WERI-Rb-1 (cell line): Measurements from ENCODE around the gene FLT4.

ENCODE experiments used
- DNase-seq: peaks from one replicate; pipeline ENCODE4 v3.0.0-alpha.2; 2020
- H3K27ac ChIP-seq: fragments of 250-450 bp; sonication (Bioruptor Pico); 2 replicates; pipeline ENCODE4 v1.5.1; 2020; ENCODE audit warnings: mild to moderate bottlenecking, moderate library complexity
- H3K27me3 ChIP-seq: fragments of 250-450 bp; sonication (Bioruptor Pico); 2 replicates; pipeline ENCODE4 v1.5.1; 2021; ENCODE audit warnings: mild to moderate bottlenecking, low read depth, moderate library complexity; ENCODE audit not compliant: insufficient read depth, severe bottlenecking
- H3K36me3 ChIP-seq: fragments of 250-450 bp; sonication (Bioruptor Pico); 2 replicates; pipeline ENCODE4 v1.5.1; 2020; ENCODE audit warnings: mild to moderate bottlenecking, moderate library complexity
- H3K4me3 ChIP-seq: 2 replicates; pipeline ENCODE4 v1.5.1; 2011; ENCODE audit warnings: low read depth, mild to moderate bottlenecking, control low read depth, low read length
- H3K9me3 ChIP-seq: fragments of 250-450 bp; sonication (Bioruptor Pico); 2 replicates; pipeline ENCODE4 v1.5.1; 2021; ENCODE audit warnings: mild to moderate bottlenecking, moderate library complexity; ENCODE audit not compliant: severe bottlenecking
- TF ChIP-seq, protein P1 (sequence below): IDR thresholded peaks from 2 replicates; pipeline ENCODE4 v1.5.1; 2011; ENCODE audit warnings: low read depth, mild to moderate bottlenecking, control low read depth, inconsistent platforms, low read length

The FLT4 gene

DNA sequence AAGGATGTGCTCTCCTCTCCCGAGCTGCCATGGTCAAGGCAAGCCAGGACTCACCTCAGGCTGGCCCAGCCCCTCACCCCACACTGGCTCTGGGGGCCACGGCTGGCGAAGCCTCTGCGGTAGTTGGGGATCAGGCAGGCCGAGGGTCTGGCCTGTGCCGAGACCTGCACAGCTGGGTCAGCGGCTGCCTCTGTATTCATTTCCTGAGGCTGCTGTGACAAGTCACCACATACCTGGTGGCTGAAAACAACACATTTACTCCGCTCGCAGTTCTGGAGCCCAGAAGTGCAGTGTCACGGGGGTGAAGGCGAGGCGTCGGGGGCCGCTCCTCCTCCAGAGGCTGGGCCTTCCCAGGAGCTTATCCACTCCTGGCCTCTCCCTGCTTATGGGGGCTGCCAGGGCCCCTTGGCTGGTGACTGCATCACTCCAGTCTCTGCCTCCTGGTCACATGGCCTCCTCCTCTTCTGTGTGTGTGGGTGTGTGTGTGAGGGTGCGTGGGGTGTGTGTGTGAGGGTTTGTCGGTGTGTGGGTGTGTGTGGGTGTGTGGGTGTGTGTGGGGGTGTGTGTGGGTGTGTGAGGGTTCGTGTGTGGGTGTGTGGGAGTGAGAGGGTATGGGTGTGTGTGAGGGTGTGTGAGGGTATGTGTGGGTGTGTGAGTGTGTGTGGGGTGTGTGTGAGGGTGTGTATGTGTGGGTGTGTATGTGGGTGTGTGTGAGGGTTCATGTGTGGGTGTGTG lies 54.9 kb downstream of the FLT4 start:
- no peak overlapping the region for H3K27ac ChIP-seq
- H3K27me3 ChIP-seq: peaks cover 10% of the 10 kb centered on the region
- DNase-seq: no peak
- no peak overlapping the region for H3K4me3 ChIP-seq
- H3K9me3 ChIP-seq: no peaks in the 10 kb centered on the region
- no peaks in the 10 kb centered on the region for H3K36me3 ChIP-seq
- TF ChIP-seq, protein P1, sequence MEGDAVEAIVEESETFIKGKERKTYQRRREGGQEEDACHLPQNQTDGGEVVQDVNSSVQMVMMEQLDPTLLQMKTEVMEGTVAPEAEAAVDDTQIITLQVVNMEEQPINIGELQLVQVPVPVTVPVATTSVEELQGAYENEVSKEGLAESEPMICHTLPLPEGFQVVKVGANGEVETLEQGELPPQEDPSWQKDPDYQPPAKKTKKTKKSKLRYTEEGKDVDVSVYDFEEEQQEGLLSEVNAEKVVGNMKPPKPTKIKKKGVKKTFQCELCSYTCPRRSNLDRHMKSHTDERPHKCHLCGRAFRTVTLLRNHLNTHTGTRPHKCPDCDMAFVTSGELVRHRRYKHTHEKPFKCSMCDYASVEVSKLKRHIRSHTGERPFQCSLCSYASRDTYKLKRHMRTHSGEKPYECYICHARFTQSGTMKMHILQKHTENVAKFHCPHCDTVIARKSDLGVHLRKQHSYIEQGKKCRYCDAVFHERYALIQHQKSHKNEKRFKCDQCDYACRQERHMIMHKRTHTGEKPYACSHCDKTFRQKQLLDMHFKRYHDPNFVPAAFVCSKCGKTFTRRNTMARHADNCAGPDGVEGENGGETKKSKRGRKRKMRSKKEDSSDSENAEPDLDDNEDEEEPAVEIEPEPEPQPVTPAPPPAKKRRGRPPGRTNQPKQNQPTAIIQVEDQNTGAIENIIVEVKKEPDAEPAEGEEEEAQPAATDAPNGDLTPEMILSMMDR: no peak

DNA sequence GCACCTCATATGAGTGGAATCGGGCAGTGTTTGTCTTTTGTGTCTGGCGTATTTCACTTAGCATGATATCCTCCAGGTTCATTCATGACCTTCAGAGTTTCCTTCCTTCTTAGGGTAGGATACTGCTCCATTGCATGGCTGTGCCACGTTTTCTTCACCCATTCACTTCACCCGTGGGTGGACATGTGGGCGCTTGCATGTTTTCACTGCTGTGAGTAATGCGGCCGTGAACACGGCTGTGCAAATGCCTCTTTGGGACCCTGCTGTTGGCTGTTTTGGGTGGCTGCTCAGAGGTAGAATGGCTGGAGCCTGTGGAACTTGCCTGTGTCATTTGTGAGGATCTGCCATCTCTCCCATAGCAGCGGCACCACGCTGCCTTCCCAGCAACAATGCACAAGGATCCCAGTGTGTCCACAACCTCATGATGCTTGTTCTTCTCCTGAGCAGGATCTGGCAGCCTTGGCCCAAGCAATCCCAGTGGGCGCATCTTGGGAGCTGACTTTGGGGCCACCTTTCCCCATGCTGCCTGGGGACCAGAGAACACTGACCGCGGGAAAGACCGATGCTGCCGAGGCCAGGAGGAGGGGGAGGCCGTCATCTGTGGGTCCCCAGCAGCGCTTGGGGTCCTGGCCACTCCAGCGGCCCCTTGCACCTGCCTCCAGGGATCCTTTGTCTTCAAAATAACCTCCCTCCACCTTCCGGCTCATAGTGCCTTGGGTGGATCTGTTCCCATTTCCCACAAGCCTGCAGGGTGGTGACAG lies 55.8 kb downstream of the FLT4 start:
- Histone ChIP-seq H3K27ac (no peak overlapping the region), H3K4me3 (no peak overlapping the region), H3K27me3 (peaks cover 13% of the 10 kb centered on the region), H3K9me3 (no peaks in the 10 kb centered on the region), H3K36me3 (no peaks in the 10 kb centered on the region)
- no peak for DNase-seq
- TF ChIP-seq, protein P1: no peak

DNA sequence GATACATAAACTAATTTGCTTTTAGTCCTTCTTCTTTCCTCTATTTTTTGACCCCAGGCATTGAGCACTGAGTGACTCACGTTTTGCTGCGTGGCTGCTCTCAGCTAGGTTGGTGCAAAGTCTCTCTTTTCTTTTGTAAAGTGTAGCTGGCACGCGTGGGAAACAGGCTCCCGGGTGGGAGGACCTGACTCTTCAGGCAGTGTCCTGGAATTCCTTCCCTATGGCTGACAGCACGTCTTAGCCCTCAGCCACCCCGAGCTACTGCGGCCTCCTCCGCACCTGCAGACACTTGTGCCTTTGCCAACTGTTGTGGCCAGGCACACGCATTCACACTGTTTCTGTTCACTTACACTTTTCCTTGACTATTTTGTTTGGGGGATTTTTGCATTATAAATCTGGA lies 57.2 kb downstream of the FLT4 start:
- TF ChIP-seq, protein P1: no peak
- DNase-seq: no peak
- no peaks in the 10 kb centered on the region for H3K36me3 ChIP-seq
- no peak overlapping the region for H3K4me3 ChIP-seq
- H3K27ac ChIP-seq: no peak overlapping the region
- H3K9me3 ChIP-seq: no peaks in the 10 kb centered on the region
- H3K27me3 ChIP-seq: peaks cover 13% of the 10 kb centered on the region

DNA sequence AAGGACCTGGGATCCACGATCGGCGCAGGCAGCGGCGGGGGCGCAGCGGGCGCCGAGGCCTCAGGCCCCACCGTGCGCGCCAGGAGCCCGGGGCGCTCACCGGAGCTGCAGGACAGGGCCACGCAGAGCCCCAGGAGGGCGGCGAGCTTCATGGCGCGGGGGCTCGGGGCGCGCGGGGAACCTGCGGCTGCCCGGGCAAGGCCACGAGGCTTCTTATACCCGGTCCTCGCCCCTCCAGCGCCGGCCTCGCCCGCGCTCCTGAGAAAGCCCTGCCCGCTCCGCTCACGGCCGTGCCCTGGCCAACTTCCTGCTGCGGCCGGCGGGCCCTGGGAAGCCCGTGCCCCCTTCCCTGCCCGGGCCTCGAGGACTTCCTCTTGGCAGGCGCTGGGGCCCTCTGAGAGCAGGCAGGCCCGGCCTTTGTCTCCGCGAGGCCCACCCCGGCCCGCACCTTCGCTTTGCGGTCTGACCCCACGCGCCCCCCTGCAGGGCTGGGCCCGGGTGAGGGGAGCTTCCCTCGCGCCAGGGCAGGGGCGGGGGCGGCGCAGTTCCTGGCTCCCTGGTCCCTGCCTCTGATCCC lies 58.0 kb downstream of the FLT4 start, which contains the start of gene SCGB3A1:
TSS of gene SCGB3A1 (minus strand) at position 189 of the 577 bp plus-strand sequence. CDS start at position 152, 37 bp downstream.
- H3K27me3 ChIP-seq: peaks cover 13% of the 10 kb centered on the region

DNA sequence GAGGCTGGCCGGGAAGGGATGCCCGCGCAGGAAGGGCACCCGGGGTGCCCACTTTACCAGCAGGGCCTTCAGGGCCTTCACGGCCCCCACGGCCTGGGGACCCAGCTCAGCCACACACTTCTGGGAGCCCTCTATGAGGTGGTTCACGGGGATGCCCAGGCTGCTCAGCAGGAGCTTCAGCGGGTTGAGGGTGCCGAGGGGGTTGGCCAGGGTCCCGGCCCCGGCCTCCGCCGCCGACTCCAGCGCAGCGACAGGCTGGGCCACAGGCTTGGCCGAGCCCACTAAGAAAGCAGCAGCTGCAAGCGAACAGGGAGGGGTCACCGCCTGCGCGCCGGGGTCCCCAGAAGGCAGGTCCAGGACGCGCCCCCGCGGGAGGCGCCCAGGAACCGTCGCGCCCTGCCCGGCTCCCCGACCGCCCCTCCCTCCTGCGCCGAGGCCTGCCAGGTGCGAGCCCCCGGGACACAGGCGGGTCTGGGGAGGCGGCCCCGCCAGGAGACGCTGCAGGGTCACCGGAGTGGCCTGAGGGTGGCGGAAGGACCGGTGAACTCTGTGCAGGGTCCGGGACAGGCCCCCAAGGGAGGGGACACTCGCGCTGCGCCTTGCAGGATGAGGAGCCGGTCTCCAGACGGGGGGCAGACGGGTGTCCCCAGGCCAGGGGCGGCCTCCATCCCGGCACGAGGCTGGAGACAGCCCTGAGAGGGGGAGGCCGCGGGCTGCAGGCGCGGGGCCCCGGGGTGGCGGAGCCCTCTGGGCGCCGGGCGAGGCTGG lies 58.7 kb downstream of the FLT4 start:
- no peak overlapping the region for H3K27ac ChIP-seq
- H3K4me3 ChIP-seq: peak overlapping the region; percentile 43
- TF ChIP-seq, protein P1: no peak
- no peaks in the 10 kb centered on the region for H3K9me3 ChIP-seq
- peaks cover 13% of the 10 kb centered on the region for H3K27me3 ChIP-seq
- H3K36me3 ChIP-seq: no peaks in the 10 kb centered on the region
- no peak for DNase-seq

More for the DNA sequence above, 58.0 kb downstream of the FLT4 start, which contains the start of gene SCGB3A1:
- peak within 1 kb of the TSS; percentile 43 for H3K4me3 ChIP-seq
- TF ChIP-seq, protein P1: no peak
- no peaks in the 10 kb centered on the region for H3K36me3 ChIP-seq
- DNase-seq: no peak
- H3K27ac ChIP-seq: no peak within 1 kb of the TSS
- no peaks in the 10 kb centered on the region for H3K9me3 ChIP-seq
